ENCODE results near the gene DNAI1.

GRCh38 chr9:34541540-34541939, 82.9 kb downstream of the DNAI1 start:
- TF ChIP-seq CTCF (IDR thresholded peaks at IDR 0.05; ENCODE audit: poor library complexity) (no peak), EZH2phosphoT487 (IDR thresholded peaks at IDR 0.05; ENCODE audit: low read depth, severe bottlenecking, unreplicated experiment) (no peak), EZH2 (IDR thresholded peaks at IDR 0.05; ENCODE audit: borderline replicate concordance) (no peak)

Measured in hepatocyte (in vitro differentiated cells).